Testis (tissue), 2 donors: ENCODE measurements around the gene CUEDC1.

Source experiments
- POLR2A ChIP-seq: fragments of 450-650 bp; IDR thresholded peaks from one replicate; pipeline ENCODE4 v1.6.1; 2017; ENCODE audit warnings: antibody characterized with exemption, mild to moderate bottlenecking, moderate library complexity
- TF ChIP-seq, protein P1 (sequence below), 3 experiments: fragments of 450-650 bp in 2 of 3; fragments of 200-600 bp in 1 of 3; sonication (generic) in 1 of 3; IDR thresholded peaks; one replicate each; pipeline ENCODE4 v1.5.1; 2016 to 2019; ENCODE audit warnings: antibody characterized with exemption in 3 of 3, mild to moderate bottlenecking in 2 of 3, moderate library complexity in 1 of 3

DNA sequence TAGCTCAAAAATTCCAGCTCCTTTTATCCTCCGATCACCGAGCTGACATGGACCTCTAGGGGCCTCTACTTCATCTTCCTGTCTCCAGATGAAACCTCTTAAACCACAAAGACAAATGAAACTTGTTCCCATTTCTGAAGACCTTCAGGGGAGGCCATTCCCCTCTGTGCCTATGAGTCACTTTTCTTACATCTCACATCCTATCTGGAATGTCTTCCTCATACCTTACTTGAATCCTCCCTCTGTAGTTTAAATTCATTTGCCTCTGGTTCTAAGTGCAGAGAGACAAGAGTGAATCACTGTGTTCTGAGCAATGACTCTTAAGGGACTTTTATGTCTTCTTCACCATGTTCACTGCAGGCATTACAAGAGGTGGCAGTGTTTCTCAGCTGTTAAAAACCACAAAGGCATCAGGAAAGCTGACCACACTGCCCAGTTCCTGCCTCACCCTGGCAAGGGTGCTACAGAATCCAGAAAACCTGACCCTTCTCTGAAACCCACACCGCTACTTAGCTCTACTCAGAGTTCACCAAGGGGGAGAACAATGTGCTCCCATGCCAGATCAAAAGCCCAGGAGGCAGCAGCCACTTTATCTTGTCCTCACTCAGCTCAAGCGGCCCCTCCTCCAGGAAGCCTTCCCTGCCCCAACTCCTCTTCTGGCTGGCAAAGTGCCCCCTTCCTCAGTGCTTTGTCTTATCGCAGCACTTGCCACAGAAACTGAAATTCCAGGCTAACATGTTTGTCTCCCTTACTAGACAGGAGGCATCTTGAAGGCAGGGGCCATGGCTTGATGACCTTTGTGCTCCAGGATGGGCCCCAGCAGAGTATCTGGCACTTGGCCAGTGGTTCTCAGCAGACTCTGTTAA is 6.4 kb downstream of the CUEDC1 start:
- TF ChIP-seq POLR2A = no peak
- TF ChIP-seq, protein P1, sequence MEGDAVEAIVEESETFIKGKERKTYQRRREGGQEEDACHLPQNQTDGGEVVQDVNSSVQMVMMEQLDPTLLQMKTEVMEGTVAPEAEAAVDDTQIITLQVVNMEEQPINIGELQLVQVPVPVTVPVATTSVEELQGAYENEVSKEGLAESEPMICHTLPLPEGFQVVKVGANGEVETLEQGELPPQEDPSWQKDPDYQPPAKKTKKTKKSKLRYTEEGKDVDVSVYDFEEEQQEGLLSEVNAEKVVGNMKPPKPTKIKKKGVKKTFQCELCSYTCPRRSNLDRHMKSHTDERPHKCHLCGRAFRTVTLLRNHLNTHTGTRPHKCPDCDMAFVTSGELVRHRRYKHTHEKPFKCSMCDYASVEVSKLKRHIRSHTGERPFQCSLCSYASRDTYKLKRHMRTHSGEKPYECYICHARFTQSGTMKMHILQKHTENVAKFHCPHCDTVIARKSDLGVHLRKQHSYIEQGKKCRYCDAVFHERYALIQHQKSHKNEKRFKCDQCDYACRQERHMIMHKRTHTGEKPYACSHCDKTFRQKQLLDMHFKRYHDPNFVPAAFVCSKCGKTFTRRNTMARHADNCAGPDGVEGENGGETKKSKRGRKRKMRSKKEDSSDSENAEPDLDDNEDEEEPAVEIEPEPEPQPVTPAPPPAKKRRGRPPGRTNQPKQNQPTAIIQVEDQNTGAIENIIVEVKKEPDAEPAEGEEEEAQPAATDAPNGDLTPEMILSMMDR (IDR thresholded peaks at IDR 0.05) = no peak
